Right hindlimb (tissue), 1 donor: ENCODE measurements around the gene MTERF4.

Source experiments
- DNase-seq: peaks from one replicate; pipeline ENCODE4 v3.0.0-alpha.2; 2018

MTERF4 gene

GRCh38 chr2:241133436-241133820 lies 31.3 kb upstream of the MTERF4 start:
- DNase-seq: no peak

DNA sequence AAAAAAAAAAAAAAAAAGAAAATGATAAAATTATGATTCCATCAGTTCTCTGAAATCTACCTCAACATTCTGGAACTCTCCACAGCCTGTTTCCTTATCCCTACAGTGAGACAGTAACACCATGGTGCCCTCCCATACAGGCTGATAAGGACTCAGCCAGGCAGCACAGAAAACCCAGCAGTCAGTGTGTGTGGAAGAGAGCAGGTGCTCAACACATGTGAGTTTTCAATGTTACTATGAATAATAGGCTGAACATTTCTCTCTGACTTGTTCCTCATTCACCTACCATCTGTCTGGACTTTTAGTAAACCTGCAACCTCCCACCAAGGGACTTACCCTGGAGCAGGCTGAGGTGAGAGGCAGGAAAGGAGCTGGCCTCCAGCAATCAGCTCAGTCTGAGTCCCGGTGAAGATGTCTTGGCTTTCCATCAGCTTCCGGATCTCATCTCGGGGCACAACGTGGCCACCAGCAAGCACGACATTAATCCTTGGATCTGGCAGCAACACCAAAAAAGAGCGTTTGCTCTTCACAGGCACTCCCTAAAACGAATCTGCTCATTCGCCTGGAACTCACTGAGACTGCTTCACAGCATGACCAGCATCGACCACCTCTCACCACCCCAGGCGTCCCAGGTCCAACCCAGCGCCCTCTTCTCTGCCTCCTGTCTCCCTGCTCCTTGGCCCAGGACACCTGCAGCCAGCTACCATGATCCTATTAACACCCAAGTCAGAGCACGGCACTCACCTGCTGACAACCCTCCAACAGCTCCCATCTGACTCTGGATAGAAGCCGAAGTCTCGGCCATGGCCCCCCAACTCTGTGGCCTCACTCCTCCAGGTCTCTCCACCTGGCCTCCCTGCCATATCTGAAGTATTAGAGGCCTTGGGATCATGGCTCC lies 30.7 kb upstream of the MTERF4 start:
- DNase-seq: no peak

- no peak for DNase-seq
Measured at GRCh38 chr2:241131531-241131930, 29.4 kb upstream of the MTERF4 start.

GRCh38 chr2:241130316-241130715 lies 28.2 kb upstream of the MTERF4 start:
- DNase-seq: no peak

GRCh38 chr2:241129086-241129871 lies 27.2 kb upstream of the MTERF4 start:
- no peak for DNase-seq

DNA sequence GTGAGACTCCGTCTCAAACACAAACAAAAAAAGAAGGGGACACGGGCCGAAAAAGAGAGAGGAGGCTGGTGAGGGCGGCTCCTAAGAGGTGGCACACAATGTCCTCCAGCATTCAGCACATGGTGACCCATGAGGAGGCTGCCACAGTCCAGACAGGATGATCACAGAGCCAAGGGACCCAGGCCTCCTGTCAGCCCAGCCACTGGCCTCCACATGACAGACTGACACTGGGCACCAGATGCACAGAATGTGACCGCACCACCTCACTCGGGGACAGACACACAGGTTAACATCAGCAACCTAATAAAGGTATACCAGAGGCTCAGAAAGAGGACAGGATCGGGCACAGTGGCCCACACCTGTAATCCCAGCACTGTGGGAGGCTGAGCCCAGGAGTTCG lies 26.2 kb upstream of the MTERF4 start:
- DNase-seq: no peak

DNA sequence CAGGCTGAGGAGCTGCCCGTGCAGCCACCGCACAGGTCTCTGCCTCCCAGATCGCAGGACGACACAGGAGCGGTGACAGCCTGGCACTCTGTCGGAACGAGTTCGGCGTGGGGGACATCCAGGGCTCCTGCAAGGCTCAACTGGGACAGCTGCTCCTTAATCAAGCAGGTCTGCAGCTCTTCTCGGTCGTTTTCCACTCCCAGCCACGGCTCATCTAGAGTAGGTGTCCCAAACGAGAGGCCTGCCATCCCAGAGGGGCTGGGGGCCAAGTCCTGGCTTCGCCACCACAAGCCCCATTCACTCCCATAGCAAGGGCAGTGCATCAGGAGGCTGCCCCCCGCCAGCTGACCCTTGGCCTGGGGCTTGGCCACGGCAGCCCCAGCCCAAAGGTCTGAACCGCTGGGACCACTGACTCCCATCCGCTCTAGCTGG lies 24.7 kb upstream of the MTERF4 start:
- DNase-seq: no peak

DNA sequence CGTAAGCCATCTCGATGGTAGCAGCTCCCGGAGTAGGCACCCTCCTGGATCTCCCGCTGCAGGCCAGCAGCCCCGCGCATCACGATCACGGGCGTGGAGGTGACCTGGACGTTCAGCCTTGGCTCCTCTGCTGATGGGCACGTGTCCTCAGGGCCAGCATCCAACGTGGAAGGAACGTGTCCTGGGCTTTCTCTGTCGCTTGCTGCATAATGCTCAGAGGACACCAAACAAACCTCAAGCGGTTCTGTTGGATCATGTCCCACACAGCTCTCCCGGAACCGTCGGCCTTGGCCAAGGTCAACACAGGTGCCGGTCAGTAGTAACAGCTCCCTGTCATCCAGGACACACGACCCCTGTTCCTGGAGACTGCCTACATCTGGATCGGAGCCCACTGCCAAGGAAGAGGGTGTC lies 24.1 kb upstream of the MTERF4 start:
- DNase-seq: no peak

- no peak for DNase-seq
Measured at GRCh38 chr2:241125626-241126025, 23.5 kb upstream of the MTERF4 start.

DNA sequence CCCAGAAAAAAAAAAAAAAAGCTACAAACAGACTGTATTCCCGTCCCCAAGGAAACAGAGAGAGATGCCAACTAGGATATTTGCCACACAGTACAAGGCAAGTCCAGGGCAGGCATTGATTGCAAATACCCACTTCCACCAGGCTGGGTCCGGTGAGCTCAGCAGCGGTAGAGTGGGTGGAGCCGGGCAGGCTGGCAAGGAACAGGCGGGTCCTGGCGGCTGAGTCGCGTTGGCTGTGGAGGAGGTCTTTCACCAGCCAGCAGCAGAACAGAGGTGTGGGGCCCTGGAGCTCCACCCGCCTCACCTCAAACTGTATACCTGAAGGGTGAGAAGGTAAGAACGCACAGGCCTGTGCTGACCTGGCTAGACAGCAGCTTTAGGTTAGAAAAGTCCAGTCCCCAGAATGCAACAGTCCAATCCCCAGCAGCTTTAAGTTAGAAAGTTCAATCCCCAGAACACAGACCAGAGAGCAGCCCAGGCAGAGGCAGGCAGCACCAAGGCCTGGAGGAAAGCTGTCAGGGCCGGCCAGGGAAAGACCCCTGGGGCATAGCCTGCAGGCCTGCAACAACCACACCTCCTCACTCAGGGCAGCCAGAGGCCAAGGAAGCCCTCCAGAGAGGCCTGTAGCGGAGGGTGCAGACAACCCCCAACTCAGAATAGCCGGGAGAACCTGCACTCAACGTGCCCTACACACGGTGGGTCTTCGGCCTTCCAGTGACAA lies 21.9 kb upstream of the MTERF4 start:
- DNase-seq: no peak

DNA sequence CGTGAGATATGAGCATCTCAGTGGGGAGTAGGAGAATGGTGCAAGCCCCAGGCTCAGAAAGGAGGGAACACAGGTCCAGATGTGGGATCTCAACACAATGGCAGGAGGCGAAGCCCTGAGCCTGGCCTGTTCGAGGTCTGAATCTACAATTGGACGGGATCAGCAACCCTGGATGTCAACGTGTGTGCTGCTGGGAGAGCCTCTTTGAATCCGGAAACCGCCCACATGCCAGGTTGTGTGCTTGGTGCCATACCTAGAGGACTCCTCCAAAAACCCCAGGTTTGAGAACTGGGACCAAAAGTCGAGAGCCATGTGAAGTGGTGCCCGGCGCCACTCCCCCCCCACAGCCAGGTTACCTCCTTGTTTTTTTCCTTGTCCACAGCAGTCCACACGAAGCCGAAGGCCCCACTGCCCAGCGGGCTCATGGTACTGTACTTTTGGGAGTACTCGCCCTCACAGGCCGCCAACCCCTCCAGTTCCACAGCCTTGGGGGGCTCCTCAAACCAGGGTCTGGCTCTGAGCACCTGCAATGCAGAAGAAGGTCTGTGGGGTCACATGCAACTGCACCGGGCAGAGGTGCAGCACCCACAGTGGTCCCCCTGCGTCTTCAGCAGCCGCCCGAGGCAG lies 20.4 kb upstream of the MTERF4 start:
- no peak for DNase-seq

DNA sequence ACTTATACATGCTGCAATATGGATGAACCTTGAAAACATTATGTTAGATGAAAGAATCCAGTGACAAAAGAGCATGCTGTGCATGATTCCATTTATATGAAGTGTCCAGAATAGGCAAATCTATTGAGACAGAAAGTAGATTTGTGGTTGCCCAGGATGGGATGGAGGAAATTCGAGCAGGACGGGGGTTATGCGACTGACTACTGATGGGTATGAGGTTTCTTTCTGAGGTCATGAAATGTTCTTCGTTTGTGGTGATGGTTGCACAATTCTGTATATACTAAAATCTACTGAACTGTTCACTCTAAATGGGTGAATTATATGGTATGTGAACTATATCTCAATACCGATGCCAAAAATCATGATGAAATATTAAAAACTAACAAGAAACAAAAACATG lies 18.9 kb upstream of the MTERF4 start:
- no peak for DNase-seq

DNA sequence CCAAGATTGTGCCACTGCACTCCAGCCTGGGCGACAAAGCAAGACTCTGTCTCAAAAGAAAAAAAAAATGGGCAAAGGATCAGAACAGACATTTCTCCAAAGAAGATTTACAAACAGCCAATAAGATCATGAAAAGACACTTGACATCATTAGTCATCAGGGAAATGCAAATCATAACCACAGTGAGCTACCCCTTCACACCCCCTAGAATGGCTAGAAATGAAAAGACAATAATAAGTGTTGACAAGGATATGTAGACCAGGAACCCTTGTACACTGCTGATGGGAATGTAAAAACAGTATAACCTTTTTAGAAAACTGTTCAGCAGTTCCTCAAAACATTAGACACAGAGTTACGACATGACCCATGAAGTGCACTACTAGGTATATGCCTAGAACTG lies 18.4 kb upstream of the MTERF4 start:
- DNase-seq: no peak

DNA sequence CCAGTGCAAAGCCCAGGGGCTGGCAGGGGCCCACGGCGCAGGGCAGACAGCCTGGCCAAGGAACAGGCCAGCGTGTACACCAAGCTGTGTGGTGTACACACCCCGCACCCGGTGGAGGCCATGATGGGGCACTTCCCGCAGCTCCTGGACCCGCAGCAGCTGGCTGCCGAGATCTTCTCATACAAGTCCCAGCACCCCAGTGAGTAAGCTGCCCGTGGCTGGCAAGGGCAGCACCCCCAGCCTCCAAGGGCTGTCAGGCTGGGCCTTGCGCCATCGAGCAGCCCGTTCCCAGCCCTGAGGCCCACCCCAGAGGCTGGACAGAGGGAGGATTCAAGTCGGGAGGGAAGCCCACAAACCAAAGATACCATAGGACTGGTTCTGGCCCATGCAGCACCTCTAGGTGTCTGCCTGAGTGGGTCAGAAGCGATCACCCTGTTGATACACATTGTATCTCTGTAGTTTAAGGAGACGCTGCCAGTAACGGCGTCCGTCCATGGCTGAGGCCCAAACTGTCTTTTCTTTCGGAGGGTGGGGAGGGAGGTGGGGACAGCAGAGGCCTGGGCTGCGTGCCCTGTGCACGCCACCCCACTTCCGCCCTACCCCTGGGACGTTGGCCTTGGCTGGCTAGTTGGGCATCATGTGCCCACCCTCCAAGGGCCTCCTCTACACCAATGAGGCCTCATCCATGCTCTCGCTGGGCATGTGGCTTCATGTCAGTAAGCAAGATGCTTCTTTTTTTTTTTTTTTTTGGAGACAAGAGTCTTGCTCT lies 16.8 kb upstream of the MTERF4 start:
- DNase-seq: no peak

GRCh38 chr2:241116606-241117560 lies 14.8 kb upstream of the MTERF4 start:
- no peak for DNase-seq

DNA sequence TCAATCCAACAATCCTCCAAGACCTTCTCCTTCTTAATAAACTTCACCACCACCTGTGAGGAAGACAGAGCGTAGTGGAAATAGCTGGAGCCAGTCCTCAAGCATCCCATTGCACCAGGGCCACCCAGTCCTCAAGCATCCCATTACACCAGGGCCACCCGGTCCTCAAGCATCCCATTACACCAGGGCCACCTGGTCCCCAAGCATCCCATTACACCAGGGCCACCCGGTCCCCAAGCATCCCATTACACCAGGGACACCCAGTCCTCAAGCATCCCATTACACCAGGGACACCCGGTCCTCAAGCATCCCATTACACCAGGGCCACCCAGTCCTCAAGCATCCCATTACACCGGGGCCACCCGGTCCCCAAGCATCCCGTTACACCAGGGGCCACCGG lies 13.3 kb upstream of the MTERF4 start:
- DNase-seq: no peak

DNA sequence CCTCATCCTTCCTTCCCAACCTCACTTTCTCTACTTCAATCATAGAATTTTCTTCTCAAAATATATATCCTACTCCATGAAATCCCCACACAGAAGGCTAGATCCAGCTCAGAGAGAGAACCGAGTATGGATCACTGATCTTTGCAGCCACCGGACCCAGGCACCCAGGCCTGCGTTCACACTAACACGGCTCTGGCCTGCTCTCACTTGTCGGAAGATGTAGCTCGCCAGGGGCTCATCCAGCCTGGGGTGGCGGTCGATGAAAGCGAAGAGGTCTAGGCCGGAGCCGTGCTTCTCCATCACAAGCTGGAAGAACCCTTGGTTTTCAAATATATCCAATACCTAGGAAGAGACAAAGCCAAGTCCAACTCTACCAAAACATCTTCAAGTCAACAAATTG lies 12.7 kb upstream of the MTERF4 start:
- DNase-seq: no peak

DNA sequence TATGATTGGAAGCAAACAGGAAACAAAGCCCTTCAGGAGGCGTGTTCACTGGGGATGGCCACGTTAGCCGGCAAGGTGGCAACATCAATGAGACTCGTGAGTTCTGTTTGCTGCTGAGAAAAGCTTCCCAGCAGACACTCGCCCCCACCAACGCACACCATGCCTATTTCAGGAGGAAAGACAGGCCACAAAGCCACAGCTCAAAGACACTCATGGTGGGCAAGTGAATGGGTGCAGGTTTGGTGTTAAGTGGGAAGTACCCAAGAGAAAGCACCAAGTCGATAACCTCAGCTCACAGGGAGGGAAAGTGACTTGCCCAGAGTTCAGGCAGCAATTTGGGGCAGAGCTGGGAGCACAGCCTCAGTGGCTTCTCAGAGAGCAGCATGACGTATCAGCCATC lies 10.5 kb upstream of the MTERF4 start:
- no peak for DNase-seq

- no peak for DNase-seq
Measured at GRCh38 chr2:241112046-241112445, 10.0 kb upstream of the MTERF4 start.

- DNase-seq: no peak
Measured at GRCh38 chr2:241111440-241111805, 9.3 kb upstream of the MTERF4 start.
